GM19395 (cell line): ENCODE data around the gene TNNT2.
A peak's percentile ranks its signal among the peaks of the same experiment; 100 is the strongest.

Experiments used
- ATAC-seq: cut with Tn5 transposase; IDR thresholded peaks from one replicate; pipeline ENCODE4 v1.9.1; 2021; ENCODE audit warnings: mild to moderate bottlenecking, moderate library complexity; ENCODE audit not compliant: unreplicated experiment

TNNT2 gene

DNA sequence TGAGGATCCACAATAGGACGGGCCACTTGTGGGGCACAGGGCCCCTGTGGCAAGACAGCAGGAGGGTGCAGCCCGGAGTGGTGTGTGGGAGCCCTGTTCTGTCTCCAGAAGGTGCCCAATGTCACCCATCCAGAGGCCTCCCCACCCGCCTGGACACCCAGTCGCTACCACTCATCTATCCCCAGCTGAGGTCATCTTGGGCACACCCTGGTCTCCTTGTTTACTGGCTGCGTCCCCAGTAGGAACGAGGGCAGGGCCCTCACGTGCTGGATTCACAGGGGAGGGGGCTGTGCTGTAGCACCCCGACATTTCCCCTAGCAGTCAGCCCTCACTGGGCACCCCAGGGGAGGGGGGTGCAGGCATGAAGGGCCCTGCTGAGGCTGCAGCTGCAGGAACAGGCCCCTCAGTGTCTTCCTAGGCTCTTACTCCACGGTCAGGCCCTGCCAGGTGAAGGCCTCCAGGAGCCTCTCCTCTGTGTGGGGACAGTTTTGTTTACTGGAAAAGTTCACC, 2.3 kb upstream of the TNNT2 start:
- no peak for ATAC-seq

DNA sequence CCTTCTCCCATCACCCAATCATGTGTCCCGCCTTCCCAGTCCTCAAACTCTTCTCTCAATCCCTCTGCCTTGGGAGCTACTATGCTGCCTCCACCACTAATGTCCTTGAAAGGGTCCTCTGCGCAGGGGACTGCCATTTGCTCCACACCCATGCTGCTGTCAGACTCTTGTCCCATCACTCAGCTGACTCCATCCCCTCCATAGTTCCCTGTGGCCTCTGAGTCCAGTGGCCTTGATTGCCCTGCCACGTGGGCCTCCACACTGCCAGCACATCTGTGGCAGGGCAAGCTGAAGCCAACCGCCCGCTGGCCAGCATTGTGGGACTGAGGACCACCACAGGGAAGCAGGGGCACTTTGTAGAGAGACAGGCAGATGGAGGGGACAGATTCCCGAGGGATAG, 1.3 kb upstream of the TNNT2 start:
- no peak for ATAC-seq

DNA sequence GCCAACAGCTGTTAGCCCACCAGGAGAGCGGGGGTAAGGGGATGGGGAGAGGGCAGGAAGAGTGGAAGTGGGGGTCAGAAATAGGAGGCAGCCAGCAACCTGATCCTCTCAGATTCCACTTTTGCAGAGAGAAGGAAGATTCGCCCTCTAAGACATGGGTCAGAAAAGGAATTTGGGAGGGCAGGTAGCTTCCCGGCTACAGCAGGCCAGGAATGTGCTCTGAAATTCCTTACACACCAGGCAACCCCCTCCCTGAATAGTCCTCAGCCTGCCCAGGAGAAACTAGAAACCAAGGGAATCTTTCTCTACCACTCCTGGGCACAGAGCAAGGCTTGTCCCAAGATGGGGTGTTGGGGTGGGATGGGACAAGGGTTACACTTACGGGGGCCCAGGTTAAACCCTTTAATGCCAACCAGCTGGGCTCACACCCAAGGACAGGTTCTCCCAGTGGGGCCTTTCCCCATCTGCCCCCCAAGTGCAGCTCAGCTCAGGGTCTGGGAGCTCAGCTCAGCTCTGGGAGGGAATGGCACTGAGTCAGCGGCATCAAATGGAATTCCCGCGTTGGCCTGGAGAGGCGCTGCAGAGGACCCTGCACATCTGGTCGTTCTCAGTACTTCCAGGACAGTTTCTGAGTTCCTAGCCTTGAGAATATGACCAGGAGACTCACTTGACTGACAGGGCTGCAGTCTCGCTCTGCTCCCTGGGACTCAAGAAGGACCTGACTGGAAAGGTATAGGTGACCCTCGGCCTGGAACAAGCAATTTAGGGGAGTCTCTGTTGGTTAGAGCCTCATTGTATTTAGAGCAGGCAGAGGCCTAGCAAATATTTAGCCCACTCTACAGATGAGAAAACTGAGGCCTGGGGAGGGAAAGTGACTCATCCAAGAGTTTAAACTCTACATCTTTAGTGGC, 761 bp downstream of the TNNT2 start:
- ATAC-seq: peak; percentile 61

DNA sequence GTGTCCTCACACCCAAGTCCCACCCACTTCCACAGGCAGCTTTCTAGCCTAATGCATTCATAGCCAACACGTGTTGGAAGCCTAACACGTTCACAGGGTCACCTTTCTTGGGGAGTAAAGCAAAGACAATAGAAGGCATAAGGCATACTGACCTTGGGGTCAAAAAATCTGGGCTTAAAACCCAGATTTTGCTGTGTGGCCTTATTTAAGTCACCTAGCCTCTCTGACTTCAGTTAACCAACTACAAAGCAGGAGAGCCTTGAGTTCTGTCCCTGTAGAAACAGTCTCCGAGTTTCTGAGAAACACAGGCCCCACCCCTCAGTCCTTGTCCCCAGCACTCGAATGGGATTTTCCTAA, 1.4 kb downstream of the TNNT2 start:
- no peak for ATAC-seq

DNA sequence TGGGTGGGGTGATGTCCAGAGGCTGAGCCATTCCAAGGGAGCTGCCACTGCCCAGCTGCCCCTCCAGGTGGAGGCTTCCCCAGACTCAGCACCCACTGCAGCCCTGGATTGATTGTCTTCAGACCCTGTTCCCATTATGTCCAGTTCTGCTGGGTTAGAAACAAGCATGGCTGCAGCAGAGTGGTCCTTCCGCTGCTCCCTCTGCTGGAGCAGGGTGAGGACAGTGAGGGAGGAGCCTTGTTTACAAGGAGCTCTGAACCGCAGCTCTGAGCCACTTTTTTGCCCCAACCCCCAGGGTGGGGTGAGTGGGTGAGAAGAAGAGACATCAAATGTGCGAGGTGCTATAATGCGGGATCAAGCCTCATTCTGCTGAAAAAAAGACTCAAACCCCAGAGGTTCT, 2.3 kb downstream of the TNNT2 start:
- ATAC-seq: no peak

DNA sequence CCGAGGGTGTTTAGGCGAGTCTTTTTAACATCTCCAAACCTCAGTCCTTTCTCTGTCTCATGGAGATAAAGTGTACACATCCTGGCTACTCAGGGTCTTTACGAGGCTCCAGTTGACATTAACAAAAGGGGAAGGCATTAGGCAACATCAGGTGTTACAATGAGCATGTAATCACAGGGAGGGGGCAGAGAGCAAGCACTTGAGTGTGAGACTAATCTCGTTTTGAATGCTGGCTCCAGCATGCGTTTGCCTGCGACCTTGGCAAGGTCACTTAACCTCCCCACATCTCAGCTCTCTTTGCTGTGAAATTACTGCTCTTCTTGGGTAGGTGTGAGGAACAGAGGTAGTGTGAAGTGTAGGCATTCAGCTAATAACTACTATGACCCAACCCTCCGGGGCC, 3.1 kb downstream of the TNNT2 start:
- ATAC-seq: no peak

DNA sequence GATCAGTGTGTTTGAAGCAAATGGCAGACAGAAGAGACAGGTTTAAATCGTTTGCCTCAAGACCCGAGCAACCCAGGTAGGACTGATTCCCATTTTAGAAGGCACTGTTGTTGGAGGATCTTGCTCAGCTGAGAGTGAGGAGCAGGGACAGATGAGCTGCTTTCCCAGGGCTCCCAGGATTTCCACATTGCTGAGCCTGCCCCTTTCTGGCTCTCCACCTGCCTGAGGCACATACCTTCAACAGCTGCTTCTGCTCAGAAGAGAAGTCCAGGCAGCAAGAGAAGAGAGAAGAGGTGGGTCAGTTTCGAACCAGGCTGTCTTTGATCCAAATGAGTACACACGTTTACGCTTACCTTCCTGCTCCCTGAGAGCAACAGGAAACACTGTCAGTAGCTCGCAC, 5.7 kb downstream of the TNNT2 start:
- ATAC-seq: no peak

DNA sequence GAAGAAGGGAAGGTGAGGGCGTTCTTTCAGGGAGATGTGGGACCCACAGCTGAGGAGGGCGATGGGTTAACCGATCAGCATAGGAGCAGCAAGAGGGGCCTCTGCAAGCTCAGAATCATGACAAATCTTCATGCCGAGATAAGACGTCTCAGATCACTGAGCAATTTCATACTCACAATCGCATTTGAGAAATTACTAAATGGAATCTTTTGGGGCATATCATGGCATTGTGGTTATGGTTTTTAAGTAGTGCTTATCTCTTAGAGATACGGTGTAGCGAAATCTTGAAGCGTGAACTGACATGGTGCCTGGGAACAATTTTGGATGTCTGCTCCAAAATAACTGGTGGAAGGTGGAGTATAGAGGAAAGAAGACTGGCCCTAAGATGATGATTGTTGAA, 6.2 kb downstream of the TNNT2 start:
- ATAC-seq: no peak

DNA sequence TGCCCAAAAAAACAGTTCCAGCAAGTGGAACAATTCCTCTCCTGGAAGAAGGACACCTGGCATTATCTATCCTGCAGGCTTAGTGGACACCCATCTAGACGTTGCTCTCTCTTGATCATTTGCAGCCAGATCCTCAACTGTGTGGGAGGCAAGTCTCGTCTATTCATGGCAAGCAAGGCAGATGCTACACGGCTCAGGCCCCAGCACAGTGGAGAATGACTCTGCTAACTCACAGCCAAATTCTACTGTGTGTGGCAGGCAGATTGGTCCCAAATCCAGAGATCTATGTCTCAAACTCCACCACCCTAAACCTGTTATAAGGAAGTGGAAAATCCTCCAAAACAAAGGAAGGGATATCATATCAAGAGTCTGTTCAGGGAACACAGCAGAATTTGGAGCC, 7.0 kb downstream of the TNNT2 start:
- no peak for ATAC-seq

DNA sequence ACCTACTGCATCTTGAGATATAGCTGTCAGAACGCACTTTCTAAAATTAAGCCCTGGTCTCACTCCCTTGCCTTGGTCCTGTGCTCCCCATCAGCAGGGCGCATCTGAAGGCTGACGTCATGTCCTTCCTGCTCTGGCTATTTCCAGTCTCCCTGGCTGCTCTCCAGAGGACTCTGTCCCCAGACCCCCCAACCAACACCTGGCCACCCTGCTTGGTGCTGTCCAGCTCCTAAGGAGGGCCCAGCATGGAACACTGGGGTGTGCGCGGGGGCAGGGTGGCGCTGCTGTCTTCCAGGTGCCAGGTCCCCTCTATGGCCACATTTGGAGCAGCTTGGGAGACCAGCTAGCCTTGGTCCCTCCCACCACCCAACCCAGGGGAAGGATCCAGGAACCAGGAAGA, 8.3 kb downstream of the TNNT2 start:
- ATAC-seq: no peak

DNA sequence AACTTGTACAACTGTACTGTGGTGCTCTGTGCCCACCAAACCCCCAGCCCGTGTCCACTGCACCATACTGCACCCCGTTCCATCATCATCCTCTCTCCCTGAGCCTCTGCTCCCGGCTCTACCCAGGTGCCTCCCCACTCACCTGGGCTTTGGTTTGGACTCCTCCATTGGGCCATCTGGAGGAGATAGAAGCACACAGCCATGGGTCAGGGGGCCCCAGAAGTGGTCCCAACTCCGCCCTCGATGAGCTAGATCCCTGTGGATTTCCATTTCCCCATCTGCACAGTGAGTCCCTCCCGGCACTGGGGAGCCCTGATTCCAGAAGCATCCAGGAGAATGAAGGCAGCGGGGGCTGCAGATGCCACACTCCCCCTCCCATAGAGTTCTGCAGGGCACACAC, 10.8 kb downstream of the TNNT2 start:
- no peak for ATAC-seq

DNA sequence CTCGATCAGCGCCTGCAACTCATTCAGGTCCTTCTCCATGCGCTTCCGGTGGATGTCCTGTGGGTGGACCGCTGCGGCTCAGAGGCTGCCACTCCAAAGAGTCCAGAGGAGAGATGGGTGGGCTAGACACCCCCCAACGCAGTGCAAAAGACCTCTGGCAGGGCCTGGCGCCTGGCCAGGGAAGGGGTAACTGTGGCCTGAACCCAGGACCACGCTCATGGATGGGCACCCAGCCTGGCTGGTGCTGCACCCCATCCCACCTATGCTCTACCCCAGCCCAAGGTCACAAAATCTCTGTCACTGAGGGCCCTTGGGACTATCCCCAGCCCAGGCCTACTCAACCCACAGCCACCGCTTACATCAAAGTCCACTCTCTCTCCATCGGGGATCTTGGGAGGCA, 12.2 kb downstream of the TNNT2 start:
- no peak for ATAC-seq

DNA sequence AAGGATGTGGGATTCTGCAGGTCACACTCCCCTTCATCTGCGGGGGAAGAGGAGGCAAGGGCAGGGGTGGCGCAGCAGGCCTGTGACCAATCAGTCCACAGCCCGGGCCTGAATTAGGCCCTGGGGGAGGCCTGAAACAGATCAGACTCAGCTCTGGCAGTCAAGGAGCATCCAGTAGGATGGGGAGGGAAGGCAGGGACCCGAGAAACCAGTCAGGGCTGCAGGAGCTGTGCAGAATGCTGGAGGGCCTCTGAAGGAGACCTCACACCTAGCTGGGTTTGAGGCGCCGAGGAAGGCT, 12.7 kb downstream of the TNNT2 start:
- no peak for ATAC-seq

DNA sequence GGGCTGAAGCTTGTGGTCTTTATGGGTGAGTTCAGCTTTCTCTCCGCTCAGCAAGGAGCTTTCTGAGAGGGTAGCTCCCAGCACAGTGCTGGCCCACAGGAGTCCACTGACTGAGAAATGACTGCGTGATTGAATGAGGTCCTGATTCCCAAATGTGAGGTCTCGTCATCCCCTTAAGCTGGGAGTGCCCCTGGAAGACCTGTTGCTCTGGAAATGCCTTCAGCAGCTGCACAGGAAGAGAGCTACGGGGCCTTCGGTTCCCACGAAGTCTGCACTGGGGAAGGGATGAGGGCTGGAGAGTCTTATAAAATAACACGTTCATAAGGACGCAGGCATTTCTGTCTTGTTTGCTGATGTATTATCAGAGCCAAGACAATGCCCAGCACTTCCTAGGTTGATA, 14.0 kb downstream of the TNNT2 start:
- no peak for ATAC-seq

DNA sequence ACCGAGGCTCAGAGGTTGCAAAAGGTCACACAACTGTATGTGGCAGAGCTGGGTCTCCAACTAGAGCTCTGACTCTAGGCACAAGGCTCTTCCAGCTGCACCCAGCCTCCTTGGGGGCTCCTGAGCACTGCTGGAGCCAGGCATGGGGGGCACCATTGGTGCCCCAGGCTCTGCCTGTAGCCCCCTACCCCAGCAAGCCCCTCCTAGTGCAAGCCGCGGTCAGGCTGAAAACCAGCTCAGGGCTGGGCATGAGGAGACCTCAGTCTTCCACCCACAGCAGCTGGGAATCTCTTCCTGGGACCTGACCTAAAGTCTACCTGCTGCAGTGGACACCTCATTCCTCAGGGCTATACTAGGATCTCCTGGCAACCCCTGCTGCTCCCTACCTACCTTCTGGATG, 14.6 kb downstream of the TNNT2 start:
- ATAC-seq: no peak

DNA sequence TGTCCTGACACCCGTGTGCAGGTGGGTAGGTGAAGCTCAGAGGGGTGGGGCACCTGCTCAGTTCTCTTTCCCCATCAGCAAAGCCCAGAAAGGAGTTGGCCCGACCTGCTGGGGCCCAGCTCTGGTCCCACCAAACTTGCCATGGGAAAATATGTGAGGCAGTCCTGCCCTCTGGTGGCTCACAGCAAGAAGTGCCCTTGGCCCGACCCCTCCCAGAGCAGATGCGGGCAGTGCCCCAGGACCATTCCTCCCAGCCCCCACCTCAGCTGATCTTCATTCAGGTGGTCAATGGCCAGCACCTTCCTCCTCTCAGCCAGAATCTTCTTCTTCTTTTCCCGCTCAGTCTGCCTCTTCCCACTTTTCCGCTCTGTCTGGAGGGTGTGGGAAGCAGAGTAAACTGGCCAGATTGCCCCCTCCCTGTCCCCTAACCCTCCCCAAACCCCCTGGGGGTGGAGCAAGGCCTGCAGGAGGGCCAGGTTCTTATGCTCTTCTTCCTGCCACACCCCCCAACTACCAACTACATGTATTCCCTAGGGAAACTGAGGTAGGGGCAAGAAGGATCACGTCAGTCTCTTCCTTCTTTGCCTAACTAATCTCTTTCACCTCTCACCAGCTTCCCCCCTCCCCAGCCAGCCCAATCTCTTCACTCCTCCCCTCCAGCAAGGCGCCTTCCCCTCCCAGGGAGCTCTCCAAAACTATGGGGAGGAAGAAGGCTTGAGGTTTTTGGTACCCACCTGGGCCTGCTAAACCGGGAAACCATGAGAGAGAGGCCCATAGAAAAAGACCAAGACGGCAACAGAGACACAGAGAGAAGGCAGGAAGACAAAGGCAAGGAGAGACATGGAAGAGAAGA, 15.6 kb downstream of the TNNT2 start:
- no peak for ATAC-seq

DNA sequence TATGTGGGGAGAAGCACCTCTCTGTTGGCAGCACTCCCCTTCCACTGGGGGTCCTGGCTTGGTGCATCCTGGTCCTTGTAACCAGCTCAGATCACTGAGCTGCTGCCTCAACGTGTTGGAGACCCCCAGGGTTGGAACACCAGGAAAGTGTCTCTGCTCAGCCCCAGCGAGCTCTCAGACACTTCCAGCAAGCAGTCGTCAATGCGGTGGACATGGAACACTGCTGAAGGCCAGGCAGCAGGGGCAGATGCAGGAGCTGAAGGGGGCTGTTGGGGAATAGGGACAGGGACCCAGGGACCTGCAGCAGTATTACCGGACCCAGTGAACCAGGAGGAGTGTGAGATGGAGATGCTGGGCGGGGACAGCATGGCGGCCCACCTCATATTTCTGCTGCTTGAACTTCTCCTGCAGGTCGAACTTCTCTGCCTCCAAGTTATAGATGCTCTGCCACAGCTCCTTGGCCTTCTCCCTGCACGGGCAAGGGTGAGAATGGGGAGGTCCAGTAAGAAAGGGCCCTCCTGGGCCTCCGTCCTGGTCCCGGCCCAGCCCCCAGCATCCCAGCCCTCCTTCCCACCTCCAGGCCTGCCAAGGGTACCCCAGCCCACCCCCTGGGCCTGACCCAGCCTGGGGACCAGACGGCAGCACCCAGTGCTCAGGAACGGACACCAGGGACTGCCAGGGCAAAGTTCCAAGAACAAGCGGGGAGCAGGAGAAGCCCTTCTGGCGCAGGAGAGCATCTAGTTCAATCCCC, 16.4 kb downstream of the TNNT2 start:
- ATAC-seq: no peak

DNA sequence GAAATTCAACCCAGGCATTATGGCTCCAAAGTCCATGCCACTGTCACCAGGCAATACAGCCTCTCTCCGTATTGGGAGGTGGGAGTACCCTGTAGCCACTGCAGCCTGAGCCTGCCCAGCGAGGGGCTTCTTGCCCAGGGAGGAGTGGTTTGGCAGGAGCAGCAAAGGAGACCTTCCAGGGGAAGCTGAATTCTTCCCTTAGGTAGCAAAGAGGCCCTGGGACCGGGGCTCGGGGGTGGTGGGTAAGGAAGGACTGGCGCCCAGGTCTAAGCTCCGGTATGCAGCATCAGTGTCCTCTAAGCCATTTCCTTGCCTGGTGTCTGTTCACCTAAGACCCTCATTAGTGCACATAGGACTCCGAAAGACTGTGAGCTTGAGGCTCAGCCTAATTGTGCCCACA, 17.0 kb downstream of the TNNT2 start:
- ATAC-seq: no peak

DNA sequence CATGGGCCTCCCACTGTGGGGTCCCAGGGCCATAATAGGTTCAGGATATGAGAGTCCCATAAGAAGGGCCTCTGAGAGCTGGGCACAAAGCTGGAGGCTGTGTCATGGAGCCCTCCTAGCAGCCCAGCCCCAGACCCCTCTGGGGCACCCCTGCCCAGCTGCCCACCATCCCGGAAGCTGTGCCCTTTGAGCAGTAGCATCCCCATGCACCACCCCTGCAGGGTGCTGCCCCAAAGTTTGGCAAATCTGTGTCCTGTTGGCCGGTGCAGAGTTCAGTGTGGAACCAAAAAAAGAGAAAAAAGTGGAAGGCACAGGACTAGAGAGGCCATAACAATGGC, 17.6 kb downstream of the TNNT2 start:
- no peak for ATAC-seq

DNA sequence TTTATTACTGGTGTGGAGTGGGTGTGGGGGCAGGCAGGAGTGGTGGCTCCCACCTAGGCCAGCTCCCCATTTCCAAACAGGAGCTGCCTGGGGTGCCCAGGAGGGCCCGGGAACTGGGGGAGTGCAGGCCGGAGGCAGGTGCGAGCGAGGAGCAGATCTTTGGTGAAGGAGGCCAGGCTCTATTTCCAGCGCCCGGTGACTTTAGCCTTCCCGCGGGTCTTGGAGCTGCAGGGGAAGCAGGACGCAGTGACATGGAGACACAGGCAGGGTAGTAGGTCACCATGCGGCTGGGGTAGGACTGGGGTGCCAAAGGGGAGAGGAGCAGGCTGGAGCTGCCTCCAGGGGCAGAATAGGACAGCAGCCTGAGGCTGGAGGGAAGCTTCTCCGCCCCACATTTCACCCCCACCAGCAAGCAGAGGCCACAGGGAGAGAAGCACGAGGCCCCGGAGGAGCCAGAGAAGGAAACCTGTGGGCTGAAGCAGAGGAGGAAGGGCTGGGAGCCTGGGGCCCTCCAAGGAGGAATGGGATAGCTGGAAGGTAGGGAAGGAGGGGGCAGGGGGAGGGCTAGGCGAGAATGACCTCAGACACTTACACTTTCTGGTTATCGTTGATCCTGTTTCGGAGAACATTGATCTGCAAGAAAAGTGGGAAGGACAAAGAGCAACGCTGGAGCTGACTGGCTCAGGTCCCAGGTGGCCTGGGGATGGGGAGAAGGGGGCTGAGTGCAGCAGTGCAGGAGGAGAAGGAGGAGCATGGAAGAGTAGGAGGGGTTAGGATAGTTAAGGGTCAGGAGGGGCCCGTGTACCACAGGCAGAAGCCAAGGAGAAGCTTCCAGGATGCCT, 18.2 kb downstream of the TNNT2 start:
- no peak for ATAC-seq

DNA sequence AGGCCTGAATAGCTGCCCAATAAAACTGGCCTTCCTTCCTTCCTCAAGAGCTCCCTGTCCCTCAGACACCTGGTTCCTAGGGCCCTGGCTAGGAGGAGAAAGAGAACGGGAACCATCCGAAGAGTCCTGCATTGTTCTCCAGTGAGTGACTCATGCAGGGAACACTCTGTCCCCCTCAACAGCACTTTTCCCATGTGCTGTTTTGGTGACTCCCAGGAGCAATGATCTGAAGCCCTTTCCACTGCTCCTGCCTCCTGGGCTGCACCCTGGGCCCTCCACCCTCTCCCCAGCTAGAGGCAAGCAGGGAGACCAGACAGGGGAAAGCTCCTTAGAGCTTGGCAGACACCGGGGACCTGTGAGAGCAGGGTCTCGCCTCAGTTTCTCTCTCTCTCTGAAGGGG, 18.9 kb downstream of the TNNT2 start:
- no peak for ATAC-seq
